ENCODE results near the gene ZIM2.
"Not testable (repeated sequence)": the region's sequence is repeated elsewhere in the genome, so short reads cannot be mapped to it uniquely, and the experiment has no call there.

ZIM2 gene

DNA sequence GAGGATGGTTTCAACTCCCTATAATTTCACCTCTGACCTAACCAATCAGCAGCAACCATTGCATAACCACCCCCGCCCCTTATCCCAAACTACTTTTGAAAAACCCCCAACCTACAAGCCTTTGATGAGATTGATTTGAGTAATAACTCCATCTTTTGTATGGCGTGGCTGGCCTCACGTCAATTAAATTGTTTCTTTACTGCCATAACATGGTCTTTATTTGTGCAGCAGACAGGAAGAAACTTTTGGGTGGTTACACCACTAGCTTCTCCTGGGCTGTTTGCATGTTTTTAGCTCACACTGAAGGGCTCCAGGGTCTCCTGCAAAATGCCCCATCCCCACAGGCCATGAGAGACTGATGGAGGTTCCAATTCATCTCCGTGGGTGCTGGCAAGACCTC is 34.0 kb upstream of the ZIM2 start:
- no peak overlapping the region for H3K4me3 ChIP-seq (ENCODE audit: low read length)
- DNase-seq (ENCODE audit: low read depth) = no peak
- no peak for TF ChIP-seq CTCF (conservative IDR thresholded peaks at IDR 0.05; ENCODE audit: low read depth, low read length)

DNA sequence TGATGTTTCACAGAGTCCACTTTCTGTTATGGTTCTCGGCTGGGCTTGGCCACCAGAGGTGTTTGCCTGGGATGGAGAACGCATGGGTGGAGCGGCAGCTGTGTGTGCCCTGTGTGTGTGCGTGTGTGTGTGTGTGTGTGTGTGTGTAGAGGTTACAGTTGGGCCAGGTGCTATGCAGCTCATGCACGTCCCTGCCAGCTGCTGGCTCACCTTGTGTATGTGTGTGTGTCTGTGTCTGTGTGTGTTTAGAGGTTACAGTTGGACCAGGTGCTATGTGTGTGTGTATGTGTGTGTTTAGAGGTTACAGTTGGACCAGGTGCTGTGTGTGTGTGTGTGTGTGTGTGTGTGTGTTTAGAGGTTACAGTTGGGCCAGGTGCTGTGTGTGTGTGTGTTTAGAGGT is 33.0 kb upstream of the ZIM2 start:
- DNase-seq (ENCODE audit: low read depth) = no peak
- TF ChIP-seq CTCF (conservative IDR thresholded peaks at IDR 0.05; ENCODE audit: low read depth, low read length) = no peak
- no peak overlapping the region for H3K4me3 ChIP-seq (ENCODE audit: low read length)

- H3K4me3 ChIP-seq (ENCODE audit: low read length) = no peak overlapping the region
- DNase-seq (ENCODE audit: low read depth) = no peak
- TF ChIP-seq CTCF (conservative IDR thresholded peaks at IDR 0.05; ENCODE audit: low read depth, low read length) = no peak
These were observed 29.4 kb upstream of the ZIM2 start for GRCh38 chr19:56869886-56870285.

- TF ChIP-seq CTCF (conservative IDR thresholded peaks at IDR 0.05; ENCODE audit: low read depth, low read length) = no peak
- H3K4me3 ChIP-seq (ENCODE audit: low read length) = no peak overlapping the region
- no peak for DNase-seq (ENCODE audit: low read depth)
These were observed 27.9 kb upstream of the ZIM2 start for GRCh38 chr19:56868446-56868845.

DNA sequence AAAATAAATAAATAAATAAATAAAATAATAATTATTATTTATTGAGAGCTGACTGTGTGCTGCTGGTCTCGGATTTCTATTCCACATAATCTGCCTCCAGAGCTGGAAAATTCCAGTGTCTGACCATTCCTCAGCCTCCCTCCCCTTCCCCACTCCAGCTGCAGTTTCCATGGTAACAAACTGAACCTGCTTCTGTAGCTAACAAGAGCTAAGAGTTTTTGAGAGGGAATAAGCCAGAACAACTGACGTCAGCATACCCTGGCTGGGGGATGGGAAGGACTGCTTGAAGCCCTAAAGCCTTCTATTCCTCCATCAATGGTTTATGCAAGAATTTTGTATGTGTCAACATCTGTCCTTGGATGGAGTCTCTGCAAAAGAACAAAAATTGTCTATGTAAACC is 26.0 kb upstream of the ZIM2 start:
- H3K4me3 ChIP-seq (ENCODE audit: low read length) = no peak overlapping the region
- DNase-seq (ENCODE audit: low read depth) = no peak
- TF ChIP-seq CTCF (conservative IDR thresholded peaks at IDR 0.05; ENCODE audit: low read depth, low read length) = no peak

DNA sequence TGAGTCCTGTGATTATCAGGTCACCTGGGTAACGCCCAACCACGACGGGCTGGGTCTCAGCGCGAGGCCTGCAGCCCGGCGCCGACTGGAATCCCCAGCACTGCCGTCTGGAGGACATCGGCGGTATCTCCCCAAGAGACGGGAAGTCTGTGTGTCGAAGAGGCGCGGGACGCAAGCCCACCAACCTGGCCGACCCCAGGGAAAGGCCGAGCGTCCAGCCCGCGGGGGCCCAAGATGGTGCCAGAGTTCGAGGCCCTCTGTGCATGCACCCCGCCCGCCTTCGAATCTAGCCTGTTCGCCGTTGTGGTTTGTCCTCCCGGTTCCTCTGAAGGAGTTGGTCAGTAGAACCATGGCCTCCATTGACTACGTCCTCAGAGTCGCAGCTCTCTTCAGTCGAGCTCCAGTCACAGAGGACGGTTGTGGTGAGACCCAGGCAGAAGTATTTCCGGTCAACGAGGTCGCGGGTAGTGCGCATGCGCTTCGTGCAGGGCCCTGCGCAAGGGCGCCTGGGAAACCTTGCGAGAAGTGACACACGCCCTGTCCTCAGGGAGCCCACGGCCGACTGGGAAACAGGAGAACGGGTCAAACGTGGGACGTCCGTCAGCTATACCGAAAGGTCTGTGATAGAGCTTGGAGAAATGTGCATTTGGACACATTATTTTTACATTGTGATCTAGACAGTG is 24.1 kb upstream of the ZIM2 start:
- TF ChIP-seq CTCF (conservative IDR thresholded peaks at IDR 0.05; ENCODE audit: low read depth, low read length) = no peak
- DNase-seq (ENCODE audit: low read depth) = no peak
- no peak overlapping the region for H3K4me3 ChIP-seq (ENCODE audit: low read length)

DNA sequence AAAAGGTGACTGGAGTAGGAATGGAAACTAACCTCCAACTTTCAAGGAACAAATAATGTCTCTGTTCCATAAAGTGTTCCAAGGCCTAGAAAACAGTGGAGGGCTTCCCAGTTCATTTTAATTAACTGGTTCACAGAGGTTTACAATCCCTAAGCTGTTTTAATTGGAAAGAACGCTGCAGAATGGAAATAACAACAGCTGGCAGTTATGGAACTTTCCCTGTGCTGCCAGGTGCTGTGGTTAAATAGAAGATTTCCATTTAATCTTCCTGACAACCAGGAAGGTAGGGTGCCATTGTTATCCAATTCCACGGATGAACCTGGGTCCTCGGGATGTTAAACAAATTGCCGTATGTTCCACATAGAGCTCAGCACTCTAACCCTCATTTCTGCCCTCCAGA is 22.2 kb upstream of the ZIM2 start:
- no peak for DNase-seq (ENCODE audit: low read depth)
- no peak overlapping the region for H3K4me3 ChIP-seq (ENCODE audit: low read length)
- no peak for TF ChIP-seq CTCF (conservative IDR thresholded peaks at IDR 0.05; ENCODE audit: low read depth, low read length)

DNA sequence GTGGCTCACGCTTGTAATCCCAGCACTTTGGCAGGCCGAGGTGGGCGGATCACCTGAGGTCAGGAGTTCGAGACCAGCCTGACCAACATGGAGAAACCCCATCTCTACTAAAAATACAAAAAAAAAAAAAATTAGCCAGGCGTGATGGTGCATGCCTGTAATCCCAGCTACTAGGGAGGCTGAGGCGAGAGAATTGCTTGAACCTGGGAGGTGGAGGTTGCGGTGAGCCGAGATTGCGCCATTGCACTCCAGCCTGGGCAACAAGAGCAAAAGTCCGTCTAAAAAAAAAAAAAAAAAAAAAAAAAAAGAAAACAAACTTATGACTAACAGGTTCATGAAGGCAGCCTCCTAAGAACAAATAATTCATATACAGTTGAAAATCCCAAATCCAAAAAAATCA is 19.9 kb upstream of the ZIM2 start:
- not testable (repeated sequence) for DNase-seq (ENCODE audit: low read depth); H3K4me3 ChIP-seq (ENCODE audit: low read length)
